ENCODE data around the gene PROCA1. TPM values are rescaled to one million over a fixed set of nuclear protein-coding genes. Genes with fewer than 3 reads are reported as not detected.
"Not testable (repeated sequence)": the region's sequence is repeated elsewhere in the genome, so short reads cannot be mapped to it uniquely, and the experiment has no call there.

The PROCA1 gene
- total and polyA plus RNA-seq, 2 experiments from 2014 or later: 1.1 to 3.9 TPM

- H3K36me3 ChIP-seq (replicated peaks; ENCODE audit: insufficient read depth, low read depth): no peaks in the 10 kb centered on the region
- TF ChIP-seq EZH2 (IDR thresholded peaks at IDR 0.05; ENCODE audit: borderline replicate concordance): no peak
- no peak for TF ChIP-seq CTCF (IDR thresholded peaks at IDR 0.05; ENCODE audit: poor library complexity)
- no peak for TF ChIP-seq EZH2phosphoT487 (IDR thresholded peaks at IDR 0.05; ENCODE audit: low read depth, severe bottlenecking, unreplicated experiment)
- no peaks in the 10 kb centered on the region for H3K27me3 ChIP-seq
- H3K4me1 ChIP-seq (ENCODE audit: insufficient read depth): peaks cover 16% of the 10 kb centered on the region
- peak overlapping the region; percentile 37 for H2AFZ ChIP-seq
- no peaks in the 10 kb centered on the region for H3K9me3 ChIP-seq (ENCODE audit: low read depth)
- peak overlapping the region; percentile 87 for H3K4me2 ChIP-seq
- peak overlapping the region; percentile 47 for H3K4me3 ChIP-seq
- no peak for DNase-seq (ENCODE audit: low spot score)
- 1% methylated on average over 10 of the region's 10 CpGs for WGBS (ENCODE audit: low lambda C conversion rate, missing lambda C conversion rate)
- H3K79me2 ChIP-seq: peaks cover 88% of the 10 kb centered on the region
- peak overlapping the region; percentile 95 for H3K27ac ChIP-seq
- peaks cover 39% of the 10 kb centered on the region for H4K20me1 ChIP-seq (ENCODE audit: insufficient read depth, poor library complexity, severe bottlenecking)
- H3K9me2 ChIP-seq (replicated peaks; ENCODE audit: insufficient read depth): no peaks in the 10 kb centered on the region
These were observed 49.2 kb downstream of the PROCA1 start for GRCh38 chr17:28662527-28662829.

- no peaks in the 10 kb centered on the region for H3K9me3 ChIP-seq (ENCODE audit: low read depth)
- under 1% methylated on average over 65 of the region's 66 CpGs for WGBS (ENCODE audit: low lambda C conversion rate, missing lambda C conversion rate)
- H3K36me3 ChIP-seq (replicated peaks; ENCODE audit: insufficient read depth, low read depth): no peaks in the 10 kb centered on the region
- H4K20me1 ChIP-seq (ENCODE audit: insufficient read depth, poor library complexity, severe bottlenecking): peaks cover 37% of the 10 kb centered on the region
- peak within 1 kb of the TSS; percentile 94 for H3K4me2 ChIP-seq
- TF ChIP-seq EZH2 (IDR thresholded peaks at IDR 0.05; ENCODE audit: borderline replicate concordance) (no peak), EZH2phosphoT487 (IDR thresholded peaks at IDR 0.05; ENCODE audit: low read depth, severe bottlenecking, unreplicated experiment) (no peak), CTCF (IDR thresholded peaks at IDR 0.05; ENCODE audit: poor library complexity) (no peak)
- H3K27ac ChIP-seq: peak within 1 kb of the TSS; percentile 95
- H2AFZ ChIP-seq: peak within 1 kb of the TSS; percentile 43
- peak; percentile 95 for DNase-seq (ENCODE audit: low spot score)
- H3K27me3 ChIP-seq: no peaks in the 10 kb centered on the region
- H3K9me2 ChIP-seq (replicated peaks; ENCODE audit: insufficient read depth): no peaks in the 10 kb centered on the region
- H3K4me1 ChIP-seq (ENCODE audit: insufficient read depth): peaks cover 16% of the 10 kb centered on the region
- H3K4me3 ChIP-seq: peak within 1 kb of the TSS; percentile 47
- H3K79me2 ChIP-seq: peaks cover 88% of the 10 kb centered on the region
These were observed 49.8 kb downstream of the PROCA1 start, which contains the start of the genes SDF2 and SUPT6H for GRCh38 chr17:28661635-28662526. TSS of gene SDF2 (minus strand) at chr17:28661906. CDS start at chr17:28661876, 30 bp downstream. TSS of gene SUPT6H (plus strand) at chr17:28662205. CDS start at chr17:28673402, 11,197 bp downstream.

DNA sequence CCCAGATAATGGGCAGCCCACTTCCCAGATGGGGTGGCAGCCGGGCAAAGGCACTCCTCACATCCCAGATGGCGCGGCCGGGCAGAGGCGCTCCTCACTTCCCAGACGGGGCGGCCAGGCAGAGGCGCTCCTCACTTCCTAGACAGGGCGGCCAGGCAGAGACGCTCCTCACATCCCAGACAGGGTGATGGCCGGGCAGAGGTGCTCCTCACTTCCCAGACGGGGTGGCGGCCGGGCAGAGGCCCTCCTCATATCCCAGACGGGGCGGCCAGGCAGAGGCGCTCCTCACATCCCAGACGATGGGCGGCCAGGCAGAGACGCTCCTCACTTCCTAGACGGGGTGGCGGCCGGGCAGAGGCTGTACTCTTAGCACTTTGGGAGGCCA is 52.2 kb downstream of the PROCA1 start:
- not testable (repeated sequence) for H3K4me2 ChIP-seq; H3K27ac ChIP-seq; H3K4me3 ChIP-seq; H3K9me2 ChIP-seq (replicated peaks; ENCODE audit: insufficient read depth); H3K27me3 ChIP-seq; H2AFZ ChIP-seq; H3K36me3 ChIP-seq (replicated peaks; ENCODE audit: insufficient read depth, low read depth); DNase-seq (ENCODE audit: low spot score); H3K9me3 ChIP-seq (ENCODE audit: low read depth)
- 97% methylated on average over 15 of the region's 23 CpGs for WGBS (ENCODE audit: low lambda C conversion rate, missing lambda C conversion rate)
- Histone ChIP-seq H4K20me1 (ENCODE audit: insufficient read depth, poor library complexity, severe bottlenecking) (peaks cover 20% of the 10 kb centered on the region), H3K4me1 (ENCODE audit: insufficient read depth) (peaks cover 16% of the 10 kb centered on the region), H3K79me2 (peaks cover 88% of the 10 kb centered on the region)

GRCh38 chr17:28658766-28659496 is 52.8 kb downstream of the PROCA1 start:
- not testable (repeated sequence) for H3K4me2 ChIP-seq; H3K4me3 ChIP-seq; DNase-seq (ENCODE audit: low spot score); H3K27me3 ChIP-seq; H3K9me2 ChIP-seq (replicated peaks; ENCODE audit: insufficient read depth); H3K9me3 ChIP-seq (ENCODE audit: low read depth); H2AFZ ChIP-seq; H3K36me3 ChIP-seq (replicated peaks; ENCODE audit: insufficient read depth, low read depth); H3K27ac ChIP-seq
- peaks cover 88% of the 10 kb centered on the region for H3K79me2 ChIP-seq
- H3K4me1 ChIP-seq (ENCODE audit: insufficient read depth): peaks cover 16% of the 10 kb centered on the region
- H4K20me1 ChIP-seq (ENCODE audit: insufficient read depth, poor library complexity, severe bottlenecking): peaks cover 14% of the 10 kb centered on the region
- WGBS (ENCODE audit: low lambda C conversion rate, missing lambda C conversion rate): 98% methylated on average over 17 of the region's 46 CpGs

DNA sequence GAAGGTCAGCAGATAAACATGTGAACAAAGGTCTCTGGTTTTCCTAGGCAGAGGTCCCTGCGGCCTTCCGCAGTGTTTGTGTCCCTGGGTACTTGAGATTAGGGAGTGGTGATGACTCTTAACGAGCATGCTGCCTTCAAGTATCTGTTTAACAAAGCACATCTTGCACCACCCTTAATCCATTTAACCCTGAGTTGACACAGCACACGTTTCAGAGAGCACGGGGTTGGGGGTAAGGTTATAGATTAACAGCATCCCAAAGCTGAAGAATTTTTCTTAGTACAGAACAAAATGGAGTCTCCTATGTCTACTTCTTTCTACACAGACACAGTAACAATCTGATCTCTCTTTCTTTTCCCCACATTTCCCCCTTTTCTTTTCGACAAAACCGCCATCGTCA is 53.3 kb downstream of the PROCA1 start:
- not testable (repeated sequence) for H3K4me2 ChIP-seq; H3K9me2 ChIP-seq (replicated peaks; ENCODE audit: insufficient read depth); H4K20me1 ChIP-seq (ENCODE audit: insufficient read depth, poor library complexity, severe bottlenecking); DNase-seq (ENCODE audit: low spot score); H3K36me3 ChIP-seq (replicated peaks; ENCODE audit: insufficient read depth, low read depth); H3K27me3 ChIP-seq; H3K4me3 ChIP-seq; H3K9me3 ChIP-seq (ENCODE audit: low read depth); H3K27ac ChIP-seq; H2AFZ ChIP-seq
- H3K79me2 ChIP-seq: peaks cover 84% of the 10 kb centered on the region
- H3K4me1 ChIP-seq (ENCODE audit: insufficient read depth): peaks cover 13% of the 10 kb centered on the region
- WGBS (ENCODE audit: low lambda C conversion rate, missing lambda C conversion rate): 74% methylated on average over 8 of the region's 8 CpGs

Measured in hepatocyte (in vitro differentiated cells).